ENCODE results near the gene FOXRED1. TPM values are rescaled to one million over a fixed set of nuclear protein-coding genes. Genes with fewer than 3 reads are reported as not detected.
"Not testable (repeated sequence)": the region's sequence is repeated elsewhere in the genome, so short reads cannot be mapped to it uniquely, and the experiment has no call there.

The FOXRED1 gene
- total RNA-seq, 2 donors from 2014 or later = 50.7 to 55.8 TPM

- H3K36me3 Mint-ChIP-seq (ENCODE audit: low read depth) = peaks cover 24% of the 10 kb centered on the region
- Histone ChIP-seq H3K27ac (ENCODE audit: low read depth, low read length) (peak overlapping the region; percentile 9), H3K27me3 (ENCODE audit: control insufficient read depth, insufficient read depth, low read length, poor library complexity, severe bottlenecking) (no peaks in the 10 kb centered on the region), H3K36me3 (ENCODE audit: control insufficient read depth, insufficient read depth, low read length) (peaks cover 4% of the 10 kb centered on the region), H3K4me1 (ENCODE audit: control insufficient read depth, insufficient read depth, low read length) (no peaks in the 10 kb centered on the region), H3K4me3 (ENCODE audit: low read length) (no peak overlapping the region), H3K9me3 (ENCODE audit: control insufficient read depth, low read length) (no peaks in the 10 kb centered on the region), H3K9ac (ENCODE audit: extremely low read depth, low read length, poor library complexity, severe bottlenecking) (no peak overlapping the region)
- TF ChIP-seq, protein P1, sequence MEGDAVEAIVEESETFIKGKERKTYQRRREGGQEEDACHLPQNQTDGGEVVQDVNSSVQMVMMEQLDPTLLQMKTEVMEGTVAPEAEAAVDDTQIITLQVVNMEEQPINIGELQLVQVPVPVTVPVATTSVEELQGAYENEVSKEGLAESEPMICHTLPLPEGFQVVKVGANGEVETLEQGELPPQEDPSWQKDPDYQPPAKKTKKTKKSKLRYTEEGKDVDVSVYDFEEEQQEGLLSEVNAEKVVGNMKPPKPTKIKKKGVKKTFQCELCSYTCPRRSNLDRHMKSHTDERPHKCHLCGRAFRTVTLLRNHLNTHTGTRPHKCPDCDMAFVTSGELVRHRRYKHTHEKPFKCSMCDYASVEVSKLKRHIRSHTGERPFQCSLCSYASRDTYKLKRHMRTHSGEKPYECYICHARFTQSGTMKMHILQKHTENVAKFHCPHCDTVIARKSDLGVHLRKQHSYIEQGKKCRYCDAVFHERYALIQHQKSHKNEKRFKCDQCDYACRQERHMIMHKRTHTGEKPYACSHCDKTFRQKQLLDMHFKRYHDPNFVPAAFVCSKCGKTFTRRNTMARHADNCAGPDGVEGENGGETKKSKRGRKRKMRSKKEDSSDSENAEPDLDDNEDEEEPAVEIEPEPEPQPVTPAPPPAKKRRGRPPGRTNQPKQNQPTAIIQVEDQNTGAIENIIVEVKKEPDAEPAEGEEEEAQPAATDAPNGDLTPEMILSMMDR (conservative IDR thresholded peaks at IDR 0.05) = peak; percentile 77
- peak; percentile 84 for DNase-seq
- H3K4me1 Mint-ChIP-seq = peaks cover 9% of the 10 kb centered on the region
- H3K27me3 Mint-ChIP-seq (ENCODE audit: insufficient read depth) = no peaks in the 10 kb centered on the region
- WGBS, 2 experiments (ENCODE audit: insufficient coverage in 1 of 2, insufficient read length in 1 of 2) = 38 to 55% methylated on average over 3 to 5 of the region's 5 CpGs
- H3K27ac Mint-ChIP-seq = no peak overlapping the region
- no peak overlapping the region for H3K4me3 Mint-ChIP-seq
- no peaks in the 10 kb centered on the region for H3K9me3 Mint-ChIP-seq
Observed at GRCh38 chr11:126307706-126308105, 38.8 kb downstream of the FOXRED1 start.

DNA sequence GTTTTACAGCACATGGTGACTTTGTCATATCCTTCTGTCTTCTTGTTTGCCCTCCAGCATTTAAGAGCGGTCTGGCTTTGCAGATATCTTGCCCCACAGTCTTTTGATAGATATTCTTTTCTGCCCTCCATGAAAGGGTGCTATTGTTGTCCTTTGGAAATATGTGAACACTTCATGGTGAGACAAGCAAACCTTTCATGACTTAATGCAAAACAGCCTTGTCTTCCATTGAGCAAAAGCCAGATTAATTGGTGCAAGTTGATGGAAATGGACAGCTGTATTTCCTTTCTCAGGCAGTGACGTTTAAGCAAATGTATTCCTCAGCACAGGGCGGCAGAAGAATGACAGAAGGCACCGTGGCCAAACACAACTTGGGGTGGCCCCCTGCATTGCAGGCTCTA is 39.3 kb downstream of the FOXRED1 start:
- H3K36me3 Mint-ChIP-seq (ENCODE audit: low read depth) = peaks cover 19% of the 10 kb centered on the region
- H3K27ac Mint-ChIP-seq = no peak overlapping the region
- no peak overlapping the region for H3K4me3 Mint-ChIP-seq
- H3K27ac ChIP-seq (ENCODE audit: low read depth, low read length) = peak overlapping the region; percentile 18
- no peaks in the 10 kb centered on the region for H3K27me3 ChIP-seq (ENCODE audit: control insufficient read depth, insufficient read depth, low read length, poor library complexity, severe bottlenecking)
- H3K4me1 Mint-ChIP-seq = peaks cover 11% of the 10 kb centered on the region
- H3K36me3 ChIP-seq (ENCODE audit: control insufficient read depth, insufficient read depth, low read length) = peaks cover 4% of the 10 kb centered on the region
- TF ChIP-seq, protein P1 (conservative IDR thresholded peaks at IDR 0.05) = no peak
- no peaks in the 10 kb centered on the region for H3K9me3 Mint-ChIP-seq
- H3K9ac ChIP-seq (ENCODE audit: extremely low read depth, low read length, poor library complexity, severe bottlenecking) = no peak overlapping the region
- H3K4me1 ChIP-seq (ENCODE audit: control insufficient read depth, insufficient read depth, low read length) = peaks cover 4% of the 10 kb centered on the region
- WGBS, 2 experiments (ENCODE audit: insufficient coverage in 1 of 2, insufficient read length in 1 of 2) = 75 to 90% methylated on average over 4 of the region's 4 CpGs
- no peaks in the 10 kb centered on the region for H3K27me3 Mint-ChIP-seq (ENCODE audit: insufficient read depth)
- DNase-seq = no peak
- H3K4me3 ChIP-seq (ENCODE audit: low read length) = no peak overlapping the region
- H3K9me3 ChIP-seq (ENCODE audit: control insufficient read depth, low read length) = no peaks in the 10 kb centered on the region

GRCh38 chr11:126308771-126309170 is 39.8 kb downstream of the FOXRED1 start:
- H3K4me1 ChIP-seq (ENCODE audit: control insufficient read depth, insufficient read depth, low read length); H3K27me3 ChIP-seq (ENCODE audit: control insufficient read depth, insufficient read depth, low read length, poor library complexity, severe bottlenecking); H3K9me3 ChIP-seq (ENCODE audit: control insufficient read depth, low read length); H3K9me3 Mint-ChIP-seq; H3K27me3 Mint-ChIP-seq (ENCODE audit: insufficient read depth); H3K36me3 ChIP-seq (ENCODE audit: control insufficient read depth, insufficient read depth, low read length); H3K4me3 ChIP-seq (ENCODE audit: low read length); H3K4me3 Mint-ChIP-seq; H3K9ac ChIP-seq (ENCODE audit: extremely low read depth, low read length, poor library complexity, severe bottlenecking); H3K27ac Mint-ChIP-seq; H3K27ac ChIP-seq (ENCODE audit: low read depth, low read length); DNase-seq: not testable (repeated sequence)
- peaks cover 11% of the 10 kb centered on the region for H3K4me1 Mint-ChIP-seq
- H3K36me3 Mint-ChIP-seq (ENCODE audit: low read depth) = peaks cover 17% of the 10 kb centered on the region
- WGBS, 2 experiments (ENCODE audit: insufficient coverage in 1 of 2, insufficient read length in 1 of 2) = 95 to 96% methylated on average over 3 to 4 of the region's 4 CpGs

All from endodermal cell (in vitro differentiated cells).